Kidney epithelial cell (primary cell): Measurements from ENCODE around the gene PRKCSH. TPM values are rescaled to one million over a fixed set of nuclear protein-coding genes. Genes with fewer than 3 reads are reported as not detected.
"Not testable (repeated sequence)": the region's sequence is repeated elsewhere in the genome, so short reads cannot be mapped to it uniquely, and the experiment has no call there.

ENCODE experiments used
- DNase-seq: peaks from one replicate; pipeline ENCODE4 v3.0.0-alpha.2; 2010; ENCODE audit warnings: low read depth
- H3K27me3 ChIP-seq: 2 replicates; pipeline ENCODE4 v1.6.0; 2011; ENCODE audit warnings: low read length; ENCODE audit not compliant: control insufficient read depth, insufficient read depth
- H3K36me3 ChIP-seq: 2 replicates; pipeline ENCODE4 v1.5.1; 2011; ENCODE audit warnings: low read length; ENCODE audit not compliant: control insufficient read depth, insufficient read depth
- H3K4me3 ChIP-seq: 2 replicates; pipeline ENCODE4 v1.5.1; 2011; ENCODE audit warnings: low read depth, mild to moderate bottlenecking, control low read depth, low read length
- CTCF ChIP-seq: IDR thresholded peaks from 2 replicates; pipeline ENCODE4 v1.5.1; 2011; ENCODE audit warnings: mild to moderate bottlenecking, moderate library complexity, low read length, control low read depth, inconsistent platforms; ENCODE audit not compliant: insufficient read depth, poor library complexity, severe bottlenecking
- total RNA-seq: library from RNA; depleted of rRNA; stranded (reverse); fragments of >200 nt; gene quantifications from 2 replicates; pipeline ENCODE4 v1.2.3, GENCODE V29; 2015

Gene PRKCSH
- total RNA-seq, 1 donor from 2014 or later = 269 TPM

GRCh38 chr19:11399667-11400066 lies 35.8 kb upstream of the PRKCSH start:
- no peak for DNase-seq
- H3K36me3 ChIP-seq = no peaks in the 10 kb centered on the region

GRCh38 chr19:11400798-11401197 lies 34.6 kb upstream of the PRKCSH start:
- no peak for DNase-seq
- TF ChIP-seq CTCF = no peak
- H3K36me3 ChIP-seq = no peaks in the 10 kb centered on the region
- no peak overlapping the region for H3K4me3 ChIP-seq
- no peaks in the 10 kb centered on the region for H3K27me3 ChIP-seq

More at GRCh38 chr19:11399667-11400066, 35.8 kb upstream of the PRKCSH start:
- no peak for TF ChIP-seq CTCF
- Histone ChIP-seq H3K27me3 (no peaks in the 10 kb centered on the region), H3K4me3 (no peak overlapping the region)

GRCh38 chr19:11401808-11402543 lies 33.5 kb upstream of the PRKCSH start:
- H3K36me3 ChIP-seq = no peaks in the 10 kb centered on the region
- H3K27me3 ChIP-seq = peaks cover 8% of the 10 kb centered on the region
- no peak for DNase-seq
- TF ChIP-seq CTCF = no peak
- no peak overlapping the region for H3K4me3 ChIP-seq

- Histone ChIP-seq H3K36me3 (no peaks in the 10 kb centered on the region), H3K27me3 (peaks cover 8% of the 10 kb centered on the region), H3K4me3 (no peak overlapping the region)
- TF ChIP-seq CTCF = no peak
- DNase-seq = no peak
Measured at GRCh38 chr19:11404588-11405222, 30.7 kb upstream of the PRKCSH start.

- no peaks in the 10 kb centered on the region for H3K36me3 ChIP-seq
- no peak overlapping the region for H3K4me3 ChIP-seq
- no peak for DNase-seq
- peak; percentile 43 for TF ChIP-seq CTCF
- peaks cover 8% of the 10 kb centered on the region for H3K27me3 ChIP-seq
Measured at GRCh38 chr19:11405846-11406643, 29.4 kb upstream of the PRKCSH start.

GRCh38 chr19:11406703-11407236 lies 28.7 kb upstream of the PRKCSH start:
- DNase-seq, H3K36me3 ChIP-seq, H3K27me3 ChIP-seq, H3K4me3 ChIP-seq: not testable (repeated sequence)
